ENCODE data around the gene FHOD3.

Gene FHOD3

GRCh38 chr18:36578871-36579710, 281.6 kb downstream of the FHOD3 start:
- no peaks in the 10 kb centered on the region for H3K36me3 Mint-ChIP-seq (ENCODE audit: low read depth)
- no peak overlapping the region for H3K4me3 Mint-ChIP-seq
- peaks cover 5% of the 10 kb centered on the region for H3K9me3 Mint-ChIP-seq
- no peaks in the 10 kb centered on the region for H3K4me1 Mint-ChIP-seq (ENCODE audit: low read depth)
- no peak for DNase-seq
- H3K27me3 Mint-ChIP-seq = peaks cover 17% of the 10 kb centered on the region
- H3K27ac Mint-ChIP-seq = no peak overlapping the region

DNA sequence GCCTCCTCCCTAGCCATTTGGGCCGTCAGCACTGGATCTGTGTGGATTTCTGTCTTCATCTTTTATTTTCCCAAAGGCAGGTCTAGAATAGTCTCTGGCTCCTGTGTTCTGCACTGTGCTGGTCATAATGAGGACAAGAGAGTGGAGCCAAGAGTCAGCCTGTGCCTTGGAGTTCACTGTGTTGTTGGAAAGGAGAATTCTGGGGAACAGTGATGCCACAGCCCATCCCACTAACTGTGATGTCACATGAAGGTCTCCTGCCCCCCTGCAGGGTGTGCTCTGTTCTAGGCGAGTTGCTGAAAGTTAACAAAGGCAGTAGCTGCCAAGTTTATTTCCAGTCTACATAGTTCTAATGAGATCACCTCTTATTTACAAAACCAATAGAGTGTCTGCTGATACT, 282.8 kb downstream of the FHOD3 start:
- DNase-seq = no peak
- H3K27me3 Mint-ChIP-seq = peaks cover 17% of the 10 kb centered on the region
- H3K4me1 Mint-ChIP-seq (ENCODE audit: low read depth) = no peaks in the 10 kb centered on the region
- H3K36me3 Mint-ChIP-seq (ENCODE audit: low read depth) = no peaks in the 10 kb centered on the region
- H3K9me3 Mint-ChIP-seq = peaks cover 5% of the 10 kb centered on the region
- no peak overlapping the region for H3K27ac Mint-ChIP-seq
- no peak overlapping the region for H3K4me3 Mint-ChIP-seq

DNA sequence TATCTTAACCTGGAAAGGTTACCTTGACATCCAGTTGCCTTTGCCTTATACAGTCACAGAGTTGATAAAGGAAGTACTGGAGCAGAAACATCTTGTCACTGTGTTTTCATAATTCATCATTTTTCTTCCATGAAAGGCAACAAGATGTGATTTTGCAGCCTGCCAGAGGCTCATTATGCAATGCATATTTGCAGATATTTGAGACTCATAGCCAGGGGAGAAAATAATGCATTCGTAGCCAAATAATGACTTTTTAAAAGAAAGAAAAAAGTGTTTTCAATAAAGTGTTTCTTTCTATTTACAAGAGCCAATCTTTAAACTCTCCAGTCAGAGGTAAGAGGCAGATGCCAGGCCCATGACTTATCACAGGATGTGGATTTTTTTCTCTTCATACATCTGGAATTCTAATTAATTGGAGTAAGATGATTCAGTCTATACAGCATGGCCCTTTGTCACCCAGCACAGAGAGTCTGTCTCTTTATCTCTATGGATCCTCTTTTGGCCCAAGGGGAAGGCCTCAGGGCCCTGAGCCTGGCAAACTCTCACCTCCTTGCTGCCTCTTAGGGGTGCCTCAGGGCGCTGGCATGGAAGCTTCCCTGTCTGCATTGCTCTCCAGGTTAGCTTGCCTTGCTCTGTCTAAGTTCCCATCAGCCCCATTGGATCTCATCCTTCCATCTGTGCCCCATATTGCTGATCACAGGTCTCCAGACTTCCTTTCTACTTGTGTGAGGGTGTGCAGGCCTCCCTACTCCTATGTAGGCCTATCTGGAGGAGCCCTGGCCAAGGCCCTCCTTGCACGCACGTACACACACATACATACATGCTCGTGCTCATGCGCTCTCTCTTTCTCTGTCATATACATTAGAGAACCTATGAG, 283.6 kb downstream of the FHOD3 start:
- H3K4me1 Mint-ChIP-seq (ENCODE audit: low read depth) = no peaks in the 10 kb centered on the region
- H3K36me3 Mint-ChIP-seq (ENCODE audit: low read depth) = no peaks in the 10 kb centered on the region
- no peak overlapping the region for H3K27ac Mint-ChIP-seq
- no peak for DNase-seq
- peaks cover 17% of the 10 kb centered on the region for H3K27me3 Mint-ChIP-seq
- no peak overlapping the region for H3K4me3 Mint-ChIP-seq
- peaks cover 5% of the 10 kb centered on the region for H3K9me3 Mint-ChIP-seq

DNA sequence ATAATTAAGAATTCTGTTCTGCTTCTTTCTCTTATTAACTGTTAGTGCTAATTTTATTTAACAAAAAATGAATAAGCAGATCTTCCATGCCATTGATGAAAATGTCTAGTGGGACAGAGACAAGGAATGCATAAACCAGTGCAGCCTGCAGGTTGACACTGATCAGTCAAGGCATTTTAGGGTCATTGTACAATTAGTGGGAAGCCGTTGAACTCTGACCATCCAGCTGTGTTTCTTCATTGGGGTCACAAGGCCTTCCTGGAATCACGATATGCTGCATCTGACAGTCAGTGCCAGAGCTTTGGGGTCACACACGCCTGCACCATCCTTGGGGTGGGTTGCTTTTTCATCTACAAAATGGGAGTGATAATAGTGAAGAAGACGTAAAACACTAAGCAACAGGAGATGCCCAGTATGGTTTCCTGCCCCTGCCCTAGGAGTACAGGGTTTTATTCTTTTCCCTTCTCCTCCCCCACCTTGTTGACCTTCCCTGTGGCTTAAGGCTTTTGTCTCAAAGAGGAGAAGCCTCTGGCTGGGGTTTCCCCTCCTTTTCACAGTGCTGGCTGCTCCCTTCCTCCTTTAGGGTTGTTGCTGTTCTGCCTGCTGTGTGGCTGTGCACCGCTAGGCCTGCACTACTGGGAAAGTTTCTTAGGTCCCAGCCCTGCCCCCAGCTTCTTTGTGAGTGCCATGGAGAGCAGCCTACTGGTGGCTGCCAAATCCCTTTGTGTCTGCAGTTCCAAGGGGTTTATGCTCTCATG, 285.7 kb downstream of the FHOD3 start:
- Mint-ChIP-seq H3K4me3 (no peak overlapping the region), H3K4me1 (ENCODE audit: low read depth) (no peaks in the 10 kb centered on the region), H3K9me3 (no peaks in the 10 kb centered on the region), H3K36me3 (ENCODE audit: low read depth) (no peaks in the 10 kb centered on the region), H3K27ac (no peak overlapping the region), H3K27me3 (peaks cover 11% of the 10 kb centered on the region)
- DNase-seq = no peak

DNA sequence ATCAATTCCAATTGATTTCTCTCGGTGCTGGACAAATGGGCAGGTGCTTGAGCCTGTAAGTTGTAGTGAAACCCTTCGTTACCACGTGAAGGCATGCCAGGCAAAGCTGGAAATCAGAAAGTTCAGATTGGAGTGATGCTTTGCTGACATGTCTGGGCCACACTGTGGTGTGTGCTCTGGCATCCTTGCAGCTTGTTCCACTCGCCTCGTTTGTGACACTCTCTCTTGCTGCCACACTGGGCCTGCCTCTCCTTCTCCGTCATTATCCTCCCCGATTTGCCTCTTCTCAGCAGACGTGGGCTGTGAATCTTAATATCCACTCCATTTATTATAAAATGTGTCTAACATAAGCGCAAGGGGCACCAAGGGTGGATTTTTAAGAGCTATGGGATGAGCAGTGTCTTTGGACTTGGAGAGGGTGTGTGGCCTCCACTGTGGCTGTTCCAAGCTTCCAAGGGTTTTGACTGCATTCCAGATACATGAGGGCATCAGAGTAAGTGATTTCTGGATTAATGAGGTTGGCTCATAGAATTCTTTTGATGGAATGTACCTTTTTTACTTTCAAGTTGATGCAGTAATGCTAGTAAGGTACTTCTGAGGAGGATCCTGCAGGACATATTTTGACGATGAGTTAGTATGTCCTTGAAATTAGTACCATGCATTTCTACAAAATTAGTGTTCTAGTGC, 292.5 kb downstream of the FHOD3 start:
- H3K27ac Mint-ChIP-seq = no peak overlapping the region
- DNase-seq = no peak
- no peaks in the 10 kb centered on the region for H3K9me3 Mint-ChIP-seq
- H3K4me3 Mint-ChIP-seq = no peak overlapping the region
- no peaks in the 10 kb centered on the region for H3K27me3 Mint-ChIP-seq
- no peaks in the 10 kb centered on the region for H3K36me3 Mint-ChIP-seq (ENCODE audit: low read depth)
- H3K4me1 Mint-ChIP-seq (ENCODE audit: low read depth) = no peaks in the 10 kb centered on the region

DNA sequence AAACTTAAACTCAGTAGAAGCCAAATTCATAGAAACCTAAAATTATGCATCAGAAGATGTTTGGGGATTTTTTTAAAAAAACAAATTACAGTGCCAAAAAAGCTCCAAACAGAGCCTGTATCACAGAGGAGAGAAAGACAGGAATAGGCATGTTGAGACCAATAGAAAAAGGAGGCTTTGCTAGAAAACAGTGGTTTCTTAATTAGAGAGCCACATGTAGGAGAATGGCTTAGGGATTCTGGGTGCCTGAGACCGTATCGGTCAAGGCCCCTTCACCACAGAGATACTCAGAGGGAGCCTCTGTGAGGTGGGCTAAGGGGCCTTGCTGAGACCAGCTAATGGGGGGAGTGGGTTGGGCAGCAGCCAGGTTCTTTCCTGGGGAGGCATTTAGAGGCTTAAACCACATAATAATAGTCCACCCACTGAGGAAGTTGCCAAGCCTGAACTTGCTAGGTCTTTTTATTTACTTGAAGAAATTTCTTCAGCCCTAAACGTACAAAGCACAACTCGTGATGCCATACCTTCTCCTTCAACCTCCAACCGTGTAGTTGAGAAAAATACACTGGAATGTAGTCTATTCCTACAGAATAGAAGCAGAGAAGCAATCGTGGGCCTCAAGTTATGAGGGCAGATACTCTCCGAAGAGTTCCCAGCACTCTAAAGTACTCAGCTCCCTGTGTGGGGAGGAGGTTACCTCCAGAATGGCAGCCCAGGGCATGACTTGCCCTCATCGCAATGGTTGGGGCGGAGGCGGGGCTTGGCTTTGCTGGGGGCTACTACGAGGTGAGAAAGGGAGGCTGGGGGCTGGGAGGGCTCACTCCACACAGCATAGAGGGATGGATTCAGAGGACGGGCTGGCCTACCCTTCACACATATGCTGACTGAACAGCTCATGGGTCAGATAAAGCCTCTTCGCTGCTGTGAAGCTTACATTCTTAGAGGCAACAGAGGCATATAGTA, 293.4 kb downstream of the FHOD3 start:
- H3K27ac Mint-ChIP-seq = no peak overlapping the region
- no peaks in the 10 kb centered on the region for H3K36me3 Mint-ChIP-seq (ENCODE audit: low read depth)
- H3K4me3 Mint-ChIP-seq = no peak overlapping the region
- H3K9me3 Mint-ChIP-seq = no peaks in the 10 kb centered on the region
- no peak for DNase-seq
- H3K27me3 Mint-ChIP-seq = no peaks in the 10 kb centered on the region
- H3K4me1 Mint-ChIP-seq (ENCODE audit: low read depth) = no peaks in the 10 kb centered on the region

DNA sequence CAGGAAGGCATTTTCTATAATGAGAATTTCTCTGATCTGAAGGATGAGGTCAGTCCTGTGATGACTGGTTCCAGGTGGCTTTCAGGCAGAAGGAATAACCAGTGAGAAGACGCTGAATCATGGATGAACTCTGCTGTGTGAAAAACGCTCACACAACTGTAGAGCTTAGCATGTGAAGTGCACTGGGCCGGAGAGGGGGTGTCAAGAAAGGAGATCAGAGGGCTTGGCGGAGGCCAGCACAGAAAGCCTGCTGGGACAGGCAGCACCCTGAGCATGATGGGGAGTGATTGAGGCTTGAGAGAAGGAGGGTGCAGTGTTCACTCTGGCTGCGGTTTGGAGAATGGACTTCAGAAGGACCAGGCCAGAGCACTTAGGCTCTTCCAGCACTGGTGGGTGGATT, 294.8 kb downstream of the FHOD3 start:
- Mint-ChIP-seq H3K27ac (no peak overlapping the region), H3K36me3 (ENCODE audit: low read depth) (no peaks in the 10 kb centered on the region), H3K4me1 (ENCODE audit: low read depth) (no peaks in the 10 kb centered on the region), H3K27me3 (no peaks in the 10 kb centered on the region), H3K4me3 (no peak overlapping the region), H3K9me3 (no peaks in the 10 kb centered on the region)
- no peak for DNase-seq

- H3K27ac Mint-ChIP-seq = no peak overlapping the region
- H3K4me1 Mint-ChIP-seq (ENCODE audit: low read depth) = no peaks in the 10 kb centered on the region
- DNase-seq = no peak
- no peaks in the 10 kb centered on the region for H3K36me3 Mint-ChIP-seq (ENCODE audit: low read depth)
- H3K9me3 Mint-ChIP-seq = no peaks in the 10 kb centered on the region
- H3K27me3 Mint-ChIP-seq = no peaks in the 10 kb centered on the region
- no peak overlapping the region for H3K4me3 Mint-ChIP-seq
Observed at GRCh38 chr18:36593001-36593400, 295.5 kb downstream of the FHOD3 start.

DNA sequence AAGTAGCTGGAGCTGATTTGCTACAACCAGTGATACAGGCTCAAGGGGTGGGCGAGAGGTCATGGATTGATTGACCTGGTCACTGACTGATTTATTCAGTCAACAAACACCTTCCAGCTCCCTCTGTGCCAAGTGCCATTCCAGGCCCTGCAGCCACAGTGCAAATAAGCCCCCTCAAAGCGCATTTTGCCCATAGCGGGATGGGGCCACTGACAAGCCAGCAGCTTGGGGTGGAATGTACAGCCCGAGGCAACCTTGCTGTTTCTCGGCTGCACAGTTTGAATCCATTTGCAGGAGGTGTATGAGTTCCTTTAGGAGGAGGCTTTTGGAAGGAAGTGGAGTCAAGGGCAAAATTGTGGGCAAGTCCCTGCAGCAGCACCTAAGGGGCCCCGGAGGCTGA, 296.1 kb downstream of the FHOD3 start:
- no peak overlapping the region for H3K4me3 Mint-ChIP-seq
- no peaks in the 10 kb centered on the region for H3K36me3 Mint-ChIP-seq (ENCODE audit: low read depth)
- H3K27ac Mint-ChIP-seq = no peak overlapping the region
- no peaks in the 10 kb centered on the region for H3K27me3 Mint-ChIP-seq
- no peaks in the 10 kb centered on the region for H3K4me1 Mint-ChIP-seq (ENCODE audit: low read depth)
- no peaks in the 10 kb centered on the region for H3K9me3 Mint-ChIP-seq
- no peak for DNase-seq

DNA sequence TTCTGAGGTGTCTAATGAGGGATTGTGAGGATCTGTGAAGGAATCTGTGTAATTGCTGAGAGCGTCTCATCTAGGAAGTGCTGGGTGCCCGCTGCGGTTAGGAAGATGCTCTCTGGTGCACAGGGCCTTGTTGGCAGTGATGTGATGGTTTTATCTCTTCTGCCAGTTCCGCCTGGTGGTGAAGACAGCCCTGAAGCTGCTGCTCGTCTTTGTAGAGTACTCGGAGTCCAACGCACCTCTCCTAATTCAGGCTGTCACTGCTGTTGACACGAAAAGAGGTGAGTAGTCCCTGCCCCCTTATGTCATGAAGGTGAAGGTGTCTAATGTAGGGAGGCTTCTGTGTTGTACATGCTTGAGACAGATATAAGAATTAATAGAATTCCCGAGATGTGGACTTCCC, 297.1 kb downstream of the FHOD3 start:
- H3K4me3 Mint-ChIP-seq = no peak overlapping the region
- no peak overlapping the region for H3K27ac Mint-ChIP-seq
- no peaks in the 10 kb centered on the region for H3K4me1 Mint-ChIP-seq (ENCODE audit: low read depth)
- no peaks in the 10 kb centered on the region for H3K36me3 Mint-ChIP-seq (ENCODE audit: low read depth)
- no peaks in the 10 kb centered on the region for H3K27me3 Mint-ChIP-seq
- no peak for DNase-seq
- H3K9me3 Mint-ChIP-seq = no peaks in the 10 kb centered on the region

GRCh38 chr18:36595046-36595817, 297.7 kb downstream of the FHOD3 start:
- H3K27me3 Mint-ChIP-seq = no peaks in the 10 kb centered on the region
- DNase-seq = no peak
- no peak overlapping the region for H3K4me3 Mint-ChIP-seq
- H3K27ac Mint-ChIP-seq = no peak overlapping the region
- H3K9me3 Mint-ChIP-seq = no peaks in the 10 kb centered on the region
- no peaks in the 10 kb centered on the region for H3K4me1 Mint-ChIP-seq (ENCODE audit: low read depth)
- H3K36me3 Mint-ChIP-seq (ENCODE audit: low read depth) = no peaks in the 10 kb centered on the region

DNA sequence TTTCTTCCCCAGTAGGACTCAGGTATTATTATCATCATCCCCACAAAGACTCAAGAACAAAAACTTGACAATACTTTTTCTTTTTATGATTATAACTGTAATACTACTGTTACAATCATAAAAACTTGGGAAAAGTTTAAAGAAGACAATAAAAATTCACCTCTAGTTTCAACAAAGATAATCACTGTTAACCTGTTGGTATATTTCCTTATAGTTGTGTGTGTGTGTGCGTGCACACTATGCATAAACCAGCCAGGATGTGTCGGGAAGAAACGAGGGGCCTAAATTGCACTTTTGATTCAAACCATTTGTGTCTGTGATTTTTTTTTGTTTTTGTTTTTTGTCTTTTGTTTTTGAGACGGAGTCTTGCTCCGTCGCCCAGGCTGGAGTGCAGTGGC, 298.3 kb downstream of the FHOD3 start:
- H3K4me1 Mint-ChIP-seq (ENCODE audit: low read depth) = no peaks in the 10 kb centered on the region
- H3K27ac Mint-ChIP-seq = no peak overlapping the region
- no peaks in the 10 kb centered on the region for H3K9me3 Mint-ChIP-seq
- H3K36me3 Mint-ChIP-seq (ENCODE audit: low read depth) = no peaks in the 10 kb centered on the region
- H3K27me3 Mint-ChIP-seq = no peaks in the 10 kb centered on the region
- no peak overlapping the region for H3K4me3 Mint-ChIP-seq
- no peak for DNase-seq

GRCh38 chr18:36597636-36598035, 300.1 kb downstream of the FHOD3 start:
- Mint-ChIP-seq H3K36me3 (ENCODE audit: low read depth) (no peaks in the 10 kb centered on the region), H3K27me3 (no peaks in the 10 kb centered on the region), H3K4me1 (ENCODE audit: low read depth) (no peaks in the 10 kb centered on the region), H3K9me3 (no peaks in the 10 kb centered on the region), H3K4me3 (no peak overlapping the region), H3K27ac (no peak overlapping the region)
- DNase-seq = no peak

Measured in activated T-cell treated with anti-CD3 and anti-CD28 coated beads, Interleukin-2, amount 50 U/mL, for 24 hours (primary cell).